Fibroblast of mammary gland (primary cell): ENCODE measurements around the gene PTRH1.

Experiments used
- DNase-seq: peaks from one replicate; pipeline ENCODE4 v3.0.0-alpha.2; 2010; ENCODE audit warnings: low read depth
- H3K4me3 ChIP-seq: 2 replicates; pipeline ENCODE4 v1.5.1; 2011; ENCODE audit warnings: low read depth, mild to moderate bottlenecking, low read length, moderate library complexity; ENCODE audit not compliant: control insufficient read depth
- CTCF ChIP-seq: conservative IDR thresholded peaks from 2 replicates; pipeline ENCODE4 v1.5.1; 2011; ENCODE audit warnings: low read depth, low read length, inconsistent platforms; ENCODE audit not compliant: control insufficient read depth, insufficient read depth

Gene PTRH1

GRCh38 chr9:127749090-127749787, 33.8 kb upstream of the PTRH1 start:
- no peak for DNase-seq
- TF ChIP-seq CTCF: no peak

GRCh38 chr9:127746959-127747569, 31.6 kb upstream of the PTRH1 start:
- no peak overlapping the region for H3K4me3 ChIP-seq
- no peak for TF ChIP-seq CTCF
- no peak for DNase-seq

More at GRCh38 chr9:127749090-127749787, 33.8 kb upstream of the PTRH1 start:
- no peak overlapping the region for H3K4me3 ChIP-seq

- H3K4me3 ChIP-seq: no peak overlapping the region
- no peak for DNase-seq
- TF ChIP-seq CTCF: no peak
Observed at GRCh38 chr9:127744398-127745110, 29.1 kb upstream of the PTRH1 start.

GRCh38 chr9:127742435-127743088, 27.1 kb upstream of the PTRH1 start:
- H3K4me3 ChIP-seq: peak overlapping the region; percentile 37
- no peak for TF ChIP-seq CTCF
- peak; percentile 90 for DNase-seq

GRCh38 chr9:127741831-127742434, 26.5 kb upstream of the PTRH1 start:
- peak overlapping the region; percentile 37 for H3K4me3 ChIP-seq
- peak; percentile 48 for DNase-seq
- no peak for TF ChIP-seq CTCF

GRCh38 chr9:127739614-127740330, 24.3 kb upstream of the PTRH1 start:
- no peak for TF ChIP-seq CTCF
- DNase-seq: peak; percentile 47
- H3K4me3 ChIP-seq: no peak overlapping the region
